IPS-11a (cell line): ENCODE measurements around the gene RAD51B.

Experiments
- H3K4me3 ChIP-seq: one replicate; pipeline ENCODE4 v1.5.1; 2013; ENCODE audit warnings: low read depth, low read length, control low read depth

Gene RAD51B

DNA sequence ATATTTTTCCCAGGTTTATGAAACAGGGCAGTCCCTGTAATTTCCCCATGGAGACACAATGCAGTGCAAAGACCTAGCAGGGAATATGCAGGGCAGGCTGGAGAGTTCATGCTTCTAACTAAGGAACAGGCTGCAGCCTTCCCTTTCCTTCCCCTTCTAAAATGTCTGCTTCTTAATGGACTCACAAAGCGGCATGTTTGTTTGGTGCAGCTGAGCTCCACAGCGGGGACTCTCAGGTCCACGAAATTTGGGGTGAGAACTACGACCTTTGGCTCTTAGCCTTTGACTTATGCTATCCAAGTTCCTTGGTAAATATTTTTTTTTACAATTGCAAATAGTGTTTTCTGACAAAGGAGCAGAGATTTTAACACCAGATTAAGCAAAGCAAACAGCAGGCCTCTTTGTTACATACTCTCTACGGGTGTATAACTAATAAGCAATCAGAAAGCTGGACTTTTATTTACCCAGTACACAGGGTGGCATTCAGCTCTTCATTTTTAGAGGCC lies 649.7 kb downstream of the RAD51B start:
- H3K4me3 ChIP-seq: no peak overlapping the region

DNA sequence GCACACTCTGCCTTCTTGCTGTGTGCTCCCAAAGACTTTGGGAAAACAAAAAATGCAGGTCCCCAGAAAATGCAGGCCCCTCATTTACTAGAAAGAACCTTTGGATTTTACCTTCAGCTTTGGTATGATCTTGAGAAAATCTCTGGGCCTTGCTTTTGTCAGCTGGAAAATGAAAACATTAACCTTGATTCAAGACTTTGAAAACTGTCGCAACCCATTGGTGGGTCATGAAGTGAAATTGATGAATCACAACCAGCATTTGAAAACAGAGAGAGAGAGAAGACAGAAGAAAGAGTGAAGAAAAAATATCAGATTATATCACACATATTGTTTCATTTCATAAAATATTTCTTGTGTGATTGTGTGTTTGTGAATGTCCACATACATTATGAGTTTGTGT lies 650.8 kb downstream of the RAD51B start:
- no peak overlapping the region for H3K4me3 ChIP-seq

DNA sequence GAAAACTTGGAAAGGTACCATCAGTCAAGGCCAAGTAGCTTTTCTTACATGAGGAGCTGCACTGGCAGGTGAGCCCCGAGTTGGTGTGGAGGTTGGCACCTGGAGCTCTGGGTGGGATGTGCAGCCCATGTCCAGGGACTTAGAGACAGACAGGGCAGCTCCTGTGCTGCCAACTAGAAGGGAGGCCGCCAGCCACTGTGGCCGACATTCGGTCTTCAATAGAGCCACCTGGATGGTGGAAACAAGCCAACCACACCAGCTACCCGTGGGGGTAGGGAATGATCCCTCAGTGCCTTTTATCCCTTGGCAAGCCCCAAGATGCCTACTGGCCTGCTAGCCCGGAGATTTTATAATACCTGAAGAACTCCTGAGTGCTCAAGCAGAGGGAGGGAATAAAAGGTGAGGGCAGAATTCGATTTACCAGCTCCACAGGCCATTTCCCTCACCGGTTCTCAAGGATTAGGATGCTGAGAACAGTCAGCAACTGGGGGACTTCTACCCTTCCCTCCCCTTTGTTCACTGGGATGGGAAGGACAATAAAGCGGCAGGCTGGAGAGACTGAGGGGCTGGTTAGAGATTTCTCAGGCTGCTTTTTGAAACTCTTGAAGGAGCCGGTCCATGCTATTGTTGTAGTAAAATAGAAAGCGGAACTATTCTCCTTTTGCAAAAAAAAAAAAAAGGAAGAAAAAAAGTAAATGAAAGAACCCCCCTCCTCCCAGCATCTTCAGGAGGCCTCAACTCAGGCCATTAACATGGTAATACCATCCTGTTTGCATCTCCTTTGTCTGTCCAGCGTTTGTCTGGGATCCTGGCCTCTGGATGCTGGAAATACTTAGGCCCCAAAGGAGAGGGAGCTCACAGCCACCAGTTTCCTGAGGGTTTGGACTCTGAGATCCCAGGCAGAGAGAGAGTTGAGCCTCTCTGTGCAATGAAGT lies 651.7 kb downstream of the RAD51B start:
- H3K4me3 ChIP-seq: no peak overlapping the region

DNA sequence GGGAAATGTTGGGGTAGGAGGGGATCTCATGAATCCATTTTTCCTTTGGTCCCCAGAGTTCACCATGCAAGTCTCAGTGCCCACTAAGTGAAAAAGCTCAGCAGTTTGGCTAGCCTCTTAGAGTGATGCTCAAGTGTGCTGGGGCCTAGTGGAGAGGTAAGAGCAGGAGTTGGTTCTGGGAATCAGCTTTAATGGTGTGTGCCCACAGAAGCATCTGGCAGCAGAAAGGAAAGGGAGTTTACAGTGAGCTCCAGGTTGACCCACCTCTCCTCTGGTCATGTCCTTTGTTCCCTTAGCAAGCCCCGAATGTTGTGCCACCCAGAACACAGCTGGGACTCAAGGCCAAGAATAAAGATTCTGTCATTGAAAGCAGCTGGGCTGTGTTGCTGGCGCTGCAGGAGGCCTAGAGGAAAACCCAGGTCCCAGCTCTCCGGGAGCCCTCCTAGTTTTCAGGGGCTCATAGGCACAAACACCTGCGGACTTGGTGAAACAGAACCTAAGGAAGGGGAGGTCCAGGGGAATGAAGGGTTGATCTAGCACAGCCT lies 652.5 kb downstream of the RAD51B start:
- no peak overlapping the region for H3K4me3 ChIP-seq

DNA sequence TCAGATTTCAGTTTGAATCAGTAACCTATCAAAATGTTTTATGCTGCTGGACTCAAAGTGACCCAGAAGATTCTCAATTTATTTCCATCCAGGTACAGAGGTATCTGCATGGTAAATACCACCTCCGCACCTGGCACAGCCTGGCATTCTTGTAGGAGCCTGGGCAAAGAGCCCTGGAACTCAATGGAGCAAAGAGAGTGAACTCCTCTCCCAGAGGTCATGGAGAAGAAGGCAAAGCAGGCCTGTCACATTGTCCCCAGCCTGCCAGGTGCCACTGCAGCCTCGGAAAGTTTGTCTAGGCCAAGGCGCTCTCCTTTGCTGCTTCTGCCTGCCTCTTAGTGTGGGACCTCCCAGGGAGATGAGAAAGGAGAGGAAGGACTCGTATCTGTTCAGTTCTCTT lies 653.5 kb downstream of the RAD51B start:
- no peak overlapping the region for H3K4me3 ChIP-seq

DNA sequence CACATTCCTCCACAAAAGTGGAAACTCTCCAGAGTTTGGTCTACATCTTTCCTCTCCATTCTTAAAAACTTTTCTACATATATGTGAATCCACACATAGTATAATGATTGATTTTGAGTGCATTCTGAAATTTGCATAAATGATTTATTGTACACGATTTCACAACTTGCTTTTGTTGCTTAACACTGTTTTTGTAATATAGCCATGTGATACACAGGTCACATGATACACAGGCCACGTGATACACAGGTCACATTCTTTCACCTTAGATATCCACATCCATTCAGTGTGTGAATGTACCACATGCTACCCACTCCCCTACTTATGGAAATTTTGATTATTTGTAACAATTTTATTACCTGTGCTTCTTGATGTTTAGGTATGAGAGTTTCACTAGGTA lies 654.2 kb downstream of the RAD51B start:
- H3K4me3 ChIP-seq: no peak overlapping the region

DNA sequence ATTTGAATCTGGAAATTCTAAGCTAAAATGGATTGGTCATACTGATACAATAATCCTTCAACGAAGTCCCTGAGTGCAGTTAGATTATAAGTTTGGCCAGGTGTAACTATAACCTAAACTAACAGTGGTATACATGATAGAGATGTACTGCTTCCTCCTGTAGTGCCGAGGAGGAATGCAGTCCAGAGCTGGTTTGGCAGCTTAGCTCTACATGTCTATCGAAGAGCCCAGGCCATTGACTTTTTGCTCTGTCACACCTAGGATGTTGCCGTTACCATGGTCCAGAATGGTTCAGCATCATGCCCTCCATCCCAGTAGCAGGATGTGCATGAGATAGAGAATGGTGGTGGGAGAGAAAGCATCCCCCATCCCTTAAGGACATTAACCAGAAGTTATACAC lies 655.2 kb downstream of the RAD51B start:
- H3K4me3 ChIP-seq: no peak overlapping the region

DNA sequence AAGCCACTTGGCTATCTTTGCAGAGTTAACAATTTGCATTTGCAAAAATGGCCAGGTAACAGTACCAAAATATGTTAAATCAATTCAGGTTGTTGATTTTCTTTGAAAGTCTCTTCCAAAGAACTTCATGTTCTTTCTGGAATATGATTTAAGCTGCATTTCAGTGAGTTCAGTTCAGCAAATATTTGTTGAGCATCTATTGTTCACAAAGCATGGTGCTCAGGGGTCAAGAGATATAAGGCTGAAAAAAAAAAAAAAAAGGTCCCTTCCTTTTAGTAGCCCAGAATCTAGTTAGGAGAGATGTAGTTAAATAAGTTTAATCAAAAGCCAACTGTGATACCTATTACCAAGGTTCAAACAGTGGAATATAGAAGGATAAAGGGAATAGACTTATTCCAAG lies 656.2 kb downstream of the RAD51B start:
- H3K4me3 ChIP-seq: no peak overlapping the region

DNA sequence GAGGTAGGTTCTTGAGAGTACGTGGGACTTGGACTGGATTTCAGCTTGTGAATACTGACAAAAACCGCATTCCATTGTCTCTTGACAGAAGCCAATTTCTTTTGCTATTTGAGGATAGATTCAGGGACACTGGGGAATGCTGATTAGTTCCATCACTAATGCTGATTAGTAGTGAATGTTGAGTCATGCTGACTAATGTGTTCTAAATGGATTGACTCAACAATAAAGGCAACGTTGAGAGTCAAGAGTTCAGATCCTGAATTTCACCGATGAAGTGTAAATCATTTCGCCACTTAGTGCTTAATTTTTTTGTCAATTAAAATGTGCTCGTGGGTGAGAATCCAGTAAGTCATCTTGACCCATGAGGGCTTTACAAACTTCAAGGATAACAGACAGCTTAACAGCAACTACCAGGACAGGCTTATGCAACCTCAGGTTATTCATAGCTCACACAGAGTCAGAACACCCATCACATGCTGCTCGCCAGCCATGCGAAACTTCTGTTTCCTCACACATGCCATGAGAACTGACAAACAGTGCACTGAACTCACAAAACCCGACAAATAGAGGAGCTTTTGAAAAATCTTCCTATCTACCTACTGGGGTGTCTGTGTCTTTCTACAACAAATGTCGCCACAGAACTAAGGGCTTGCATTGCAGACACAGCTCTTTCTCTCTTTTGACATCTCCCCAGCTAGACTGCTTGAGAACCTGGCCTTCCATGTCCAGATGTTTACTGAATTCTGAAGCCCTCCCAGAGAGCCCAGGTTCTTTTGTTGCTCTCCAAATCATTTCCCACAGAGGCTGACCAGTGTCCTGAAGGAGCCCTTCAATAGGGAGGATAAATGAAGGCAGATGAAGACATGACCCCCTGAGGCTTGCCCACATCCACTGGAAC lies 656.9 kb downstream of the RAD51B start:
- H3K4me3 ChIP-seq: no peak overlapping the region

DNA sequence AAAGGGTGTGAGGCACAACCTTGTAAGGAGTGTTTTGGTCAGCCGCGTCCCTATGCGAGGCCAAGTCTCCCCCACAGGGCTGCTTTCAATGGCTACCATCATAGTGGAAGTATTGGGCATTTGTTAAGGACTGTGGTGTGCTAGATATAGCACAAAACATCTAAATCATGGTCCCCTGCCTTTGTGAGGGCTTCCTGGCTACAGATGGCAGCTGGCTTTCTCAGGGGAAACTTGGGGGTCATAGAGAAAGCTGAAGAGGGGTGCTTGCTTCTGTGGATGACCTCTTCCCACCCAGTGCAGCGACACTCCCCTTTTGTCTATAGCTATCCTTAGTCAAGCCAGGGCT lies 657.5 kb downstream of the RAD51B start:
- H3K4me3 ChIP-seq: no peak overlapping the region

DNA sequence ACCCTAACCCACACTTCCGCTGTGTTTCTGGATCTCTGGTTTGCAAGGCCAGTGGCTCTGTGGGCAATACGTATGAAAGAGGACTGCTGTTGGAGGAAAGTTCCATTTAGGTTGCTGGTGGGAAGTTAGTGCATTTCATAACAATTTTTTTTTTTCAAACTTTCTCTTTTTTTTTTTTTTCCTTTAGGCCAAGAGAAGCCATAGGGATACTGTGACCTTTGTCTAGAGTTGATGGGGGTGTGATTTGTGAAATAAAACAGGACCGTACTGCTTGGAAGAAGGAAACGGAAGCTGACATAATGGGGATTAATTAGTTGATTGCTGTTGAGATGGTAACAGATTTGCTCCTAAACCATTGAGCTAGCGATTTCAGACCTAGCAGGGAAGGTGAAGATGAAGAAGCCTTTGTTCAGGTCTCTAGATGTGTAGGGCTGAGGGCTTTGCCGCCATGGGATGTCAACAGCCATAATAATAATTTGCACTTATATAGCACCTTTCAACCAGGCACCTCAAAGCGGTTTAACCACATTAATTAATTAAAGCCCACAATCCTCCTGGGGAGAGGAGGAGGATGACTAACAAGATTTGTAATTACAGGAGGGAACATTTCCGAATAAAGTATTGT lies 658.0 kb downstream of the RAD51B start:
- H3K4me3 ChIP-seq: no peak overlapping the region

DNA sequence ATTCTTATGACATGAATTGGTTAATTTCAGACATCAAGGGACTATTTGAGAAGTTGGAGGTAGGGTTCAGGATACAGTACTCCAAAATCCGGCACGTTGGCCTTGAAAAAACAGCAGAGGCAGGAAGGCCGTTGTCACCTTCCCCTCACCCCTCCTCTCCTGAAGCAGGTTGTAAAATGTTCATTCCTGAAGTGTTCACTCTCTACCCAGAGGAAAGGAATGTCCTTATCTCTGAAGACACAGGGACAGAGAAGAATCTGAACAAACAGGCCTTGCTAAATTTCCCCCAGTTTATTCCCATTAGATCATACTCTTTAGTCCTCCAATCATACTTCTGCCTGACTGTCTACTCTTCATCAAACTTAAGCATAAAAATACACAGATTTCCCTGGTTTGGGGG lies 659.7 kb downstream of the RAD51B start:
- no peak overlapping the region for H3K4me3 ChIP-seq

DNA sequence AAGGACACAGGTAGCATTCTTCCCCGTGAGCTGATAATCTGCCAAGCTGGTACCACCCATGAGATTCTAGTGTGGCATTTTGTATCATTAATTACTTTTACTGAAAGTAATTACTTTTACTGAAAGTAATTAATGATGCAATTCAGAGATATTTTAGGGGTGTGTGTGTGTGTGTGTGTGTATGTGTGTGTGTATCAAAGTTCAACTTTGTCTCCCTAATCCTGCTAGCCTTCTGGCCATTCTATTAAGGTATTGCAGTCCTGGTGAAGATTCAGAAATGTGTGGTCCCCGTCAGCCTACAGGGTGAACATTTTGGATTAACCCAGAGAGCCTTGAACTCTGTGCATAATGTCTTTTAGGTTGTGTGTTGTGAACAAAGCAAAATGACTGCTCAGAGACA lies 662.4 kb downstream of the RAD51B start:
- H3K4me3 ChIP-seq: no peak overlapping the region

DNA sequence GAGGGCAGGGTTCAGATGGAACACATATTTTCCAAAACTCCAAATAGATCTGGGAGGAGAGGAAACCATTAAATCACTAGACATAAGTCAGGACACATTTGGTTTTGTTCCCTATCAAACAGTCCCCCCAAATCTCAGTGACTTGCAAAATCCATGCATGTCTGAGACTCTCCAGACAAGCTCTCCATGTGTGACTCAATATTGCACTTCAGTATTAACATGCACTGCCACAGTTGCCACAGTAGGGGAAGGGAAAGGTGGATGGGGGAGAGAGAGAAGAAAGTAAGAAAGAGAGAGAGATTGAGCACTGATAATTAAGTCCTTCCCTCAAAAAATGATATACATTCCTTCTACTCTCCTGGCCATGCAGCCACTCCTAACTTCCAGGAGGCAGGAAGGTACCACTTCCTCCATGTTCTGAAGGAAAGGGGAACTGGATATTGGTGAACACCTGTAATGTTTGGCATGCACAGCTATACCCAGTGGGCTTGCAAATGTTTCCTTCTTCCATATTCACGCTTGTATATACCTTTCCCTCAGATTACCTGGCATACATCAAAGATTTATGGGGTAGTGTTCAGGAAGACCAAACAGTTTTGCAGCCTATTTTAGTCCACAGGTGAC lies 663.3 kb downstream of the RAD51B start:
- no peak overlapping the region for H3K4me3 ChIP-seq

DNA sequence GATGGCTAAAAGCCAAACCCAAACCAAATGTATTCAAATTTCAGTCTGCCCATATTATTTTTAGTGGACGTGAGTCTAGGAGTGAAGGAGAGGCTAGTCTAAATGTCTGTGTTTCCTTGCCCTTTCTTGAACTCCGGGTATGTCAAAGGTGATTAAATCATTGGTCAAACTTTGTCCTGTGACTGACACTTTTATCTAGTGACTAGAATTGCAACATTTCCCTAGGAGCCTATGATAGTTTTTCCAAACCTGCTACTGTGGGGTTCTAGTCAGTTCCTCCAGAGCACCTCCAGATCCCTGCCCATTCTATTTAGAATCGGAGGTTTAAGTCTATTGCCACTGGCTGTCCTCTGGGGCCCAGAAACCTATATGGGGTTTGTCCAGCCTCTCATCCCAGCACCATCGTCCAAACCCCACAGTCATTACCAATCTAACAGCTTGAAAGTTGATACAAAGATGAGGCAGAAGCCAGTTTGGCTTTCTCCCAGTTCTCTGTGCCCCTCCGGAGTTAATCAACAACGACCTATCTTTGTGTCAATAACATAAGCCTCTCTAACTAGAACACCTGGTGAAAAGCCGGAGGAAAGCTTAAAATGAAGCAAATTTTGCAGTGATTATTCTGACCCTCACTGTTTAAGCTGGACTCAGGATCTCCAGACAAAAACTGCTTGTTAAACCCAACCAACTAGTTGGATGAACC lies 666.6 kb downstream of the RAD51B start:
- no peak overlapping the region for H3K4me3 ChIP-seq

DNA sequence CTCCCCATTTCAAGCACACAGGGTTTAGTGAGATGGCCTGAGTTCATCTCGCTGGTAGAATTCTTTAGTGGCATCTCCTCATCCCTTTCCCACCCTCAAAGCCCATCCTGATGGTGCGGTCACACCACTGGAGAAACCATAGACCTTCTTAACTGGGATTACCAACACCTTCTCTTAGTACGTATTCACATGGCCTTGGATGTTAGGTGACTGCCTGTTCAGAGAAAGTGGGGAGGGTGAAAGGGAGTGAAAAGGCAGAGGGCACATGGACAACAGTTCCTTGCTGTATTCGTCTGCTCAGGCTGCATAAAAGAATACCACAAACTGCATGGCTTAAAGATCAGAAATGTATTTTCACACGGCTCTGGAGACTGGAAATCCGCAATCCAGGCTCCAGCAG lies 667.2 kb downstream of the RAD51B start:
- no peak overlapping the region for H3K4me3 ChIP-seq

DNA sequence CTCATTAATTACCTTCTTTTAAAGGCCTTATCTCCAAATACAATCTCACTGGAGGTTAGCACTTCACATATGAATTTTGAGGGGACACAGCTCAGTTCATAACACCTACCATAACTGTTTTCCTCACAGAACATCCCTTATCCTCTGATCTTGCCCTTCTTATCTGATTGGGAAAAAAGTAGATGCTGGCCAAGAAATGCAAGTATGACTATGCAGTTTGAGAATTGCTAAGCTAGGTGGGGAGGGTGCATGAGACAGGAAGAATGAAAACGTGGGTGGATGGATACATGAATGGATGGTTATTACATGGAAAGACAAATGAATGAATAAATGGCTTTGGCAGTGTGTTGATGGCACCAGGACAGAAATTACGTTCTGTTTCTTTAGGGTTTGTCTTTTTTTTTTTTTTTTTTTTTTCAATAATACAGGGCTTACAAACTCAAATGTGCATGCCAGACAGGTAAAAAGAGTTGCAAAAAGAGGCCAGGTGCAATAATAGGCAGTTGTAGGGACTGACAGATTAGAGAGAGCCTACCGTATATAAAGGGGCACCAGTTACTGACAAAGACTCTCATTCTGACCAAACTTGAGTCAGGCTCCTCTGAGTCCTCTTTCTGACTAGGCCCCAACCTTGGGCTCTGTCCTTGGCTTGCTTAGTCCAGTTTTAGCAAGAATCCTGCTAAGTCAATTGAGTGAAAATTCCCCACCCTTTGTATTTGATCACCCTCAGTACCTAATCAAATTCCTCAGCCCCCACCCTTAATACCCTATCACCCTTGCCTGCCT lies 668.4 kb downstream of the RAD51B start:
- H3K4me3 ChIP-seq: no peak overlapping the region

DNA sequence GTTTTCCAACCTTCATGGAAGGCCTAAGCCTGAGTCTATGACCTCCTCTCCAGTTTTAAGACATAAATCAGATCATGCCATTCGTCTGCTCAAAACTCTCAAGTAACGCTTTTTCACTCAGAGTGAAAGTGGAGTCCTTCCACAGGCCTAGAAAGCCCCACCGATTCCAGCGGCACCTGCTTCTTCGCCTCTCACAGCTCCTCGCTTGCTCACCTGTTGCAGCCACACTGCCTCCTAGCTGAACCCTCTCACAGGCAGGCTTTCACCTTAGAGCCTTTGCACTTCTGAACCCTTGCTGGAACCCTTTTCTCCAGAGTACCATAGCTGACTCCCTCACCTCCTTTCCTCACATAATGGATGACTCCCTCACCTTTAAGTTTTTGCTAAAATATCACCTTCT lies 672.2 kb downstream of the RAD51B start:
- no peak overlapping the region for H3K4me3 ChIP-seq
